HG03060 (cell line): Measurements from ENCODE around the gene PLCL2.

ENCODE experiments used
- ATAC-seq: cut with Tn5 transposase; IDR thresholded peaks from one replicate; pipeline ENCODE4 v1.9.1; 2021; ENCODE audit warnings: low read depth, moderate number of reproducible peaks; ENCODE audit not compliant: unreplicated experiment

The PLCL2 gene

DNA sequence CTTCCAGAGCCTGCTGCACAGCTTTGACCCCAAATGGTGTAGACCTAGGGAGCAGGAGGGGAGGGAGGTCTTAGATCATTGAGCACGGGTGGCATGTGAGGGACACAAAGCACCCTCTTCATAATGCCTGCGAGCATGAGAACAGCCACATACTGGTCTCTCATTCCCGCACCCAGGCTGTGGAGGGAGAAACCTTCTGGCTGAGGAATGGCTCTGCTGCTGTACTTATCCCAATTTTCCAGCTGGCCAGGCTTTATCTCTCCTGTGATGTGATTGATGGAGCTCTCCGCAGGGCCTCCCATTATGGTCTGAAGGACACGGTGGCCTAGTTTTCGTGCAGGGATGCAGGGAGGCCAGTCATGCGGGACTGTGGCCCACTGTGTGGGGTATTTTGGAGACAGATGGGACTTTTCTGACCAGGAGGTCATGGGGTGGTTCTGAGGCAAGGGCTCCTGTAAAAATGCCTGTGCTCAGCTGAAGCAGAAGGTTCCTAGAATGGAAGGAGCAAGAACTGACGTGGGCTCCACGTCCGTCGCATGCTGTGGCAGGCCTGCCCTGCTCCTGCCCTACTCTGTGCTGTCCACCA is 251.5 kb downstream of the PLCL2 start:
- ATAC-seq = no peak

DNA sequence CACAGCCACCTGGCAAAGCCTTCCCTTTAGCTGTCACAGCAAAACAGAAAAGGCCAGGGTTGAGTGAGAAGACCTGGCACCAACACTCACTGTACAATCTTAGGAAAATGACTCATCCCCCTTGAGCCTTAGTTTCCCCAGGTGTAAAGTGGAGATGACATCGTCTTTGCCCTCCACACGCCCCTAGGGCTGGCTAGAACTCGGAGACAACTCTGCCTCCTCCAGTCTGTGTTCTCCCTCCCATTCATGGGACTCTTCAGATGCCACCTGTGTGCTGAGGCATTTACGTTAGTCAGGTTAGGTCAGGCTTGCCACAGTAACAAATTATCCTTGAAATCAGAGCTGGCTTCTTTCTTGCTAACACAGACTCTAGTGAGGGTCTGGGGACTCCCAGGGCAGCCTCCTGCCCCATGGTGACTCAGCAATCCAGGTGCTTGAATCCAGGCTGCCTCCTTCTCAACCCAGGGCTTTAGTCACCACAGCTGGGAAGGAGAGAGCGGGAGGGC is 252.6 kb downstream of the PLCL2 start:
- no peak for ATAC-seq

- ATAC-seq = no peak
Measured at GRCh38 chr3:17138246-17139039, 253.7 kb downstream of the PLCL2 start.
